ENCODE results near the gene SMAD3. TPM values are rescaled to one million over a fixed set of nuclear protein-coding genes. Genes with fewer than 3 reads are reported as not detected.

Gene SMAD3
- total and polyA plus RNA-seq, 2 of the 8 experiments (the other 6 are each of a cell fraction or from before 2014, with no cell fraction given), result 10.1 to 12.4 TPM

GRCh38 chr15:67032608-67033007 is 32.8 kb upstream of the SMAD3 start (continued):
- TF ChIP-seq CHD7 (IDR thresholded peaks at IDR 0.05; ENCODE audit: insufficient replicate concordance, low read length) (no peak), GABPA (IDR thresholded peaks at IDR 0.05; ENCODE audit: borderline replicate concordance, insufficient read depth, low read length) (no peak), EZH2 (IDR thresholded peaks at IDR 0.05; ENCODE audit: low read depth, low read length, severe bottlenecking) (no peak), SP2 (IDR thresholded peaks at IDR 0.05; ENCODE audit: low read length) (no peak), USF2 (IDR thresholded peaks at IDR 0.05; ENCODE audit: low read length) (no peak), HDAC2 (IDR thresholded peaks at IDR 0.05; ENCODE audit: borderline replicate concordance in 1 of 2, low read depth in 2 of 2, low read length in 2 of 2) (peak in 1 of 2 experiments; percentile 89; a peak in 1 of 4 replicates)

Measured in H1 (cell line).